GM23338 (cell line): ENCODE results near the gene KDSR. TPM values are rescaled to one million over a fixed set of nuclear protein-coding genes. Genes with fewer than 3 reads are reported as not detected.

Experiments used
- ATAC-seq: fragments of 200-7000 bp; cut with Tn5 transposase; 3 replicates; pipeline ENCODE4 v1.9.1; 2020
- DNase-seq: peaks from one replicate; pipeline ENCODE4 v3.0.0-alpha.2; 2015; ENCODE audit warnings: low spot score
- H2AFZ ChIP-seq: fragments of 200-600 bp; sonication (generic); 2 replicates; pipeline ENCODE4 v1.8.0; 2016; ENCODE audit warnings: antibody characterized with exemption, mild to moderate bottlenecking, moderate library complexity
- H3F3A ChIP-seq: fragments of 200-600 bp; sonication (generic); replicated peaks from 2 replicates; pipeline ENCODE4 v1.8.0; 2017; ENCODE audit warnings: antibody characterized with exemption, mixed run types, low read depth
- H3K27ac ChIP-seq: fragments of 200-600 bp; sonication (generic); 2 replicates; pipeline ENCODE4 v1.6.1; 2016; ENCODE audit warnings: low read depth
- H3K27me3 ChIP-seq: fragments of 200-600 bp; sonication (generic); 2 replicates; pipeline ENCODE4 v1.8.0; 2016; ENCODE audit warnings: mild to moderate bottlenecking, mixed run types, moderate library complexity; ENCODE audit not compliant: insufficient read depth
- H3K36me3 ChIP-seq: fragments of 200-600 bp; sonication (generic); 2 replicates; pipeline ENCODE4 v1.8.0; 2016; ENCODE audit warnings: mild to moderate bottlenecking; ENCODE audit not compliant: insufficient read depth
- H3K4me1 ChIP-seq: fragments of 200-600 bp; sonication (generic); 2 replicates; pipeline ENCODE4 v1.8.0; 2016; ENCODE audit warnings: mild to moderate bottlenecking, moderate library complexity; ENCODE audit not compliant: insufficient read depth
- H3K4me2 ChIP-seq: fragments of 200-600 bp; sonication (generic); 2 replicates; pipeline ENCODE4 v1.7.1; 2017; ENCODE audit warnings: mixed run types
- H3K4me3 ChIP-seq: fragments of 200-600 bp; sonication (generic); 2 replicates; pipeline ENCODE4 v1.6.1; 2016; ENCODE audit warnings: mixed run types
- H3K79me2 ChIP-seq: fragments of 200-600 bp; sonication (generic); replicated peaks from 2 replicates; pipeline ENCODE4 v1.8.0; 2017; ENCODE audit warnings: mild to moderate bottlenecking; ENCODE audit not compliant: insufficient read depth
- H3K9me2 ChIP-seq: fragments of 200-600 bp; sonication (generic); 2 replicates; pipeline ENCODE4 v1.8.0; 2017; ENCODE audit not compliant: insufficient read depth
- H4K20me1 ChIP-seq: fragments of 200-600 bp; sonication (generic); replicated peaks from 2 replicates; pipeline ENCODE4 v1.8.0; 2017; ENCODE audit warnings: mild to moderate bottlenecking; ENCODE audit not compliant: insufficient read depth
- H3K27ac Mint-ChIP-seq: 2 replicates; pipeline ENCODE4 v1.8.0; 2020; ENCODE audit warnings: inconsistent platforms, mild to moderate bottlenecking, moderate library complexity, mixed read lengths
- H3K27me3 Mint-ChIP-seq: 3 replicates; pipeline ENCODE4 v1.8.0; 2022; ENCODE audit warnings: low read depth, mild to moderate bottlenecking, moderate library complexity, mixed read lengths, inconsistent platforms; ENCODE audit not compliant: insufficient read depth, poor library complexity
- H3K36me3 Mint-ChIP-seq: 3 replicates; pipeline ENCODE4 v1.8.0; 2021; ENCODE audit warnings: low read depth, mild to moderate bottlenecking, inconsistent platforms, moderate library complexity, mixed read lengths
- H3K4me1 Mint-ChIP-seq: 3 replicates; pipeline ENCODE4 v1.8.0; 2020; ENCODE audit warnings: mild to moderate bottlenecking, inconsistent platforms, mixed read lengths
- H3K4me3 Mint-ChIP-seq: 3 replicates; pipeline ENCODE4 v1.8.0; 2021; ENCODE audit warnings: moderate library complexity, mild to moderate bottlenecking, inconsistent platforms, mixed read lengths
- H3K9me3 Mint-ChIP-seq: 3 replicates; pipeline ENCODE4 v1.8.0; 2020; ENCODE audit warnings: moderate library complexity, mild to moderate bottlenecking, inconsistent platforms, mixed read lengths
- CREB1 ChIP-seq: fragments of 250-450 bp; sonication (Bioruptor Pico); IDR thresholded peaks from 2 replicates; pipeline ENCODE4 v1.5.0; 2020; ENCODE audit warnings: low read depth, mild to moderate bottlenecking, moderate library complexity
- EZH2 ChIP-seq: fragments of 200-600 bp; sonication (generic); IDR thresholded peaks from one replicate; pipeline ENCODE4 v1.8.0; 2017; ENCODE audit warnings: antibody characterized with exemption, mild to moderate bottlenecking, low read depth; ENCODE audit not compliant: unreplicated experiment
- EZH2phosphoT487 ChIP-seq: fragments of 200-600 bp; sonication (generic); IDR thresholded peaks from one replicate; pipeline ENCODE4 v1.8.1; 2018; ENCODE audit warnings: antibody characterized with exemption; ENCODE audit not compliant: unreplicated experiment
- JUNB ChIP-seq: IDR thresholded peaks from one replicate; pipeline ENCODE4 v1.6.1; 2016; ENCODE audit warnings: antibody characterized with exemption; ENCODE audit not compliant: unreplicated experiment
- NANOG ChIP-seq: IDR thresholded peaks from 2 replicates; pipeline ENCODE4 v1.6.1; 2016; ENCODE audit warnings: antibody characterized with exemption, borderline replicate concordance
- POLR2AphosphoS5 ChIP-seq: IDR thresholded peaks from 2 replicates; pipeline ENCODE4 v1.6.1; 2016; ENCODE audit warnings: antibody characterized with exemption, low read depth
- STAT1 ChIP-seq: IDR thresholded peaks from one replicate; pipeline ENCODE4 v1.6.1; 2016; ENCODE audit warnings: antibody characterized with exemption; ENCODE audit not compliant: unreplicated experiment
- ZNF331 ChIP-seq: fragments of 250-450 bp; sonication (Bioruptor Pico); IDR thresholded peaks from 2 replicates; pipeline ENCODE4 v1.5.0; 2020; ENCODE audit warnings: low read depth, mild to moderate bottlenecking, moderate library complexity
- polyA plus RNA-seq: library from polyadenylated mRNA; unstranded; fragments of >200 nt; fragmentation: Nextera tagmentation; extraction: Ambion mirVana; gene quantifications from 2 replicates; pipeline ENCODE4 v1.2.1, GENCODE V29; 2016
- total RNA-seq: library from RNA; depleted of rRNA; stranded (reverse); fragments of >200 nt; shearing (Covaris generic); gene quantifications from 2 replicates; pipeline ENCODE4 v1.2.3, GENCODE V29; 2014
- TF ChIP-seq, protein P1 (sequence below), 2 experiments: fragments of 200-600 bp in 1 of 2; sonication (generic) in 1 of 2; conservative IDR thresholded peaks; 2 replicates each; pipeline versions ENCODE4 v1.5.1 to v1.6.1; 2016 to 2017; ENCODE audit warnings: antibody characterized with exemption in 2 of 2, low read depth in 2 of 2, mild to moderate bottlenecking in 2 of 2, moderate library complexity in 1 of 2
- TF ChIP-seq, protein P2 (sequence below): IDR thresholded peaks from one replicate; pipeline ENCODE4 v1.6.1; 2018; ENCODE audit warnings: antibody characterized with exemption; ENCODE audit not compliant: unreplicated experiment

KDSR gene
- total and polyA plus RNA-seq, 2 experiments from 2014 or later, result 23.7 to 36.3 TPM

DNA sequence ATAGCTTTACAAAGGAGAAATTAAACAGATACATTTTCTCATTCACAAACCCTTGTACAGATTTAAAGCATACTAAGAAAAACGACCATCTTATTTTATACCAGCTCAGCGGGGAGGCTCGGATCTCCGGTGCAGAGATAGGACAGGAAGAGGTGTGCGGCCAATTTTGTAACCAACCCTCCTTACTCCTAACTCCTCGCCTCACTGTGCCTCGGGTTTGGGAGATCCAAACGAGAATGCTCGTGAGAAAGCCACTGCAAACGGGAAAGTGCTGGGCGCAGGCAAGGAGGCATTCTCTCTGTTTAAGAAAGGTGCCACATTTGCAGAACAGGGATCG, 1.2 kb downstream of the KDSR start:
- Histone ChIP-seq H3K27me3 (no peaks in the 10 kb centered on the region), H3K4me3 (peak overlapping the region; percentile 77), H3K9me2 (no peaks in the 10 kb centered on the region), H3K4me2 (peak overlapping the region; percentile 99), H3K27ac (no peak overlapping the region), H3F3A (0 out of 2 replicates have a peak, but pooled peaks cover 3% of the 10 kb centered on the region), H3K36me3 (peaks cover 12% of the 10 kb centered on the region), H4K20me1 (peaks cover 15% of the 10 kb centered on the region), H2AFZ (peak overlapping the region; percentile 97), H3K79me2 (peaks cover 36% of the 10 kb centered on the region), H3K4me1 (peaks cover 8% of the 10 kb centered on the region; the same call in 1 of the 2 replicates)
- Mint-ChIP-seq H3K36me3 (peaks cover 33% of the 10 kb centered on the region), H3K4me1 (peaks cover 14% of the 10 kb centered on the region; the same call in 2 of the 3 replicates), H3K27me3 (peaks cover 3% of the 10 kb centered on the region), H3K4me3 (peak overlapping the region; percentile 92), H3K27ac (peak overlapping the region; percentile 84; the same call in 1 of the 2 replicates), H3K9me3 (peaks cover 14% of the 10 kb centered on the region)
- DNase-seq (peak; percentile 36), ATAC-seq (no peak)
- TF ChIP-seq EZH2 (no peak), STAT1 (no peak), NANOG (no peak), ZNF331 (CRISPR knock-in tag) (no peak), CREB1 (no peak)

DNA sequence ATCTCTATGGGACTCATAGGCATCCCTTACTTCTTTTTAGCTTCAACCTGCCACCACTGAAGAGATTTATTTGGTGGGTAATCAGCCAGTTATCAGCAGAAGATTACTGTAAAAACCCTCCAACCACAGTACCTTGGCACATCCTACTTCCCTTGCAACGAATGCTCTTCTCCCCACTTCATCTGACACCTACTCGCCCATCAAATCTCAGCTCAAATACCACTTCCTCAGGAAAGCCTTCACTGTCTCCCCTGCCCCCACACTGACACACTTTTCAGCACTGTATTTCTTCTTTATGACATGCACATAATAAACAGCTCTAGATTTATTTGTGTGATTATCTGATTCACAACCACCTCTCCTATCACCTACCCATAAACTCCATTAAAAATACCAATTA, 3.1 kb downstream of the KDSR start:
- peaks cover 35% of the 10 kb centered on the region for H3K36me3 Mint-ChIP-seq
- Histone ChIP-seq H4K20me1 (peaks cover 15% of the 10 kb centered on the region), H3K27ac (no peak overlapping the region), H3K9me2 (no peaks in the 10 kb centered on the region), H3K4me1 (peaks cover 8% of the 10 kb centered on the region; the same call in 1 of the 2 replicates), H3K36me3 (peaks cover 12% of the 10 kb centered on the region), H3K4me3 (no peak overlapping the region), H3K79me2 (peaks cover 36% of the 10 kb centered on the region), H2AFZ (no peak overlapping the region), H3F3A (0 out of 2 replicates have a peak, but pooled peaks cover 3% of the 10 kb centered on the region), H3K4me2 (no peak overlapping the region), H3K27me3 (no peaks in the 10 kb centered on the region)
- ATAC-seq, result no peak
- H3K27me3 Mint-ChIP-seq, result peaks cover 3% of the 10 kb centered on the region
- no peak for DNase-seq
- peaks cover 4% of the 10 kb centered on the region for H3K9me3 Mint-ChIP-seq
- H3K27ac Mint-ChIP-seq, result no peak overlapping the region
- peaks cover 14% of the 10 kb centered on the region; the same call in 2 of the 3 replicates for H3K4me1 Mint-ChIP-seq
- H3K4me3 Mint-ChIP-seq, result no peak overlapping the region
- no peak for TF ChIP-seq EZH2phosphoT487
- TF ChIP-seq STAT1, result no peak
- no peak for TF ChIP-seq EZH2
- TF ChIP-seq CREB1, result no peak
- no peak for TF ChIP-seq JUNB
- TF ChIP-seq, protein P1, sequence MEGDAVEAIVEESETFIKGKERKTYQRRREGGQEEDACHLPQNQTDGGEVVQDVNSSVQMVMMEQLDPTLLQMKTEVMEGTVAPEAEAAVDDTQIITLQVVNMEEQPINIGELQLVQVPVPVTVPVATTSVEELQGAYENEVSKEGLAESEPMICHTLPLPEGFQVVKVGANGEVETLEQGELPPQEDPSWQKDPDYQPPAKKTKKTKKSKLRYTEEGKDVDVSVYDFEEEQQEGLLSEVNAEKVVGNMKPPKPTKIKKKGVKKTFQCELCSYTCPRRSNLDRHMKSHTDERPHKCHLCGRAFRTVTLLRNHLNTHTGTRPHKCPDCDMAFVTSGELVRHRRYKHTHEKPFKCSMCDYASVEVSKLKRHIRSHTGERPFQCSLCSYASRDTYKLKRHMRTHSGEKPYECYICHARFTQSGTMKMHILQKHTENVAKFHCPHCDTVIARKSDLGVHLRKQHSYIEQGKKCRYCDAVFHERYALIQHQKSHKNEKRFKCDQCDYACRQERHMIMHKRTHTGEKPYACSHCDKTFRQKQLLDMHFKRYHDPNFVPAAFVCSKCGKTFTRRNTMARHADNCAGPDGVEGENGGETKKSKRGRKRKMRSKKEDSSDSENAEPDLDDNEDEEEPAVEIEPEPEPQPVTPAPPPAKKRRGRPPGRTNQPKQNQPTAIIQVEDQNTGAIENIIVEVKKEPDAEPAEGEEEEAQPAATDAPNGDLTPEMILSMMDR (conservative IDR thresholded peaks at IDR 0.05; ENCODE audit: low read depth in 2 of 2), result no peak
- no peak for TF ChIP-seq POLR2AphosphoS5
- TF ChIP-seq ZNF331 (CRISPR knock-in tag), result no peak
- TF ChIP-seq, protein P2, sequence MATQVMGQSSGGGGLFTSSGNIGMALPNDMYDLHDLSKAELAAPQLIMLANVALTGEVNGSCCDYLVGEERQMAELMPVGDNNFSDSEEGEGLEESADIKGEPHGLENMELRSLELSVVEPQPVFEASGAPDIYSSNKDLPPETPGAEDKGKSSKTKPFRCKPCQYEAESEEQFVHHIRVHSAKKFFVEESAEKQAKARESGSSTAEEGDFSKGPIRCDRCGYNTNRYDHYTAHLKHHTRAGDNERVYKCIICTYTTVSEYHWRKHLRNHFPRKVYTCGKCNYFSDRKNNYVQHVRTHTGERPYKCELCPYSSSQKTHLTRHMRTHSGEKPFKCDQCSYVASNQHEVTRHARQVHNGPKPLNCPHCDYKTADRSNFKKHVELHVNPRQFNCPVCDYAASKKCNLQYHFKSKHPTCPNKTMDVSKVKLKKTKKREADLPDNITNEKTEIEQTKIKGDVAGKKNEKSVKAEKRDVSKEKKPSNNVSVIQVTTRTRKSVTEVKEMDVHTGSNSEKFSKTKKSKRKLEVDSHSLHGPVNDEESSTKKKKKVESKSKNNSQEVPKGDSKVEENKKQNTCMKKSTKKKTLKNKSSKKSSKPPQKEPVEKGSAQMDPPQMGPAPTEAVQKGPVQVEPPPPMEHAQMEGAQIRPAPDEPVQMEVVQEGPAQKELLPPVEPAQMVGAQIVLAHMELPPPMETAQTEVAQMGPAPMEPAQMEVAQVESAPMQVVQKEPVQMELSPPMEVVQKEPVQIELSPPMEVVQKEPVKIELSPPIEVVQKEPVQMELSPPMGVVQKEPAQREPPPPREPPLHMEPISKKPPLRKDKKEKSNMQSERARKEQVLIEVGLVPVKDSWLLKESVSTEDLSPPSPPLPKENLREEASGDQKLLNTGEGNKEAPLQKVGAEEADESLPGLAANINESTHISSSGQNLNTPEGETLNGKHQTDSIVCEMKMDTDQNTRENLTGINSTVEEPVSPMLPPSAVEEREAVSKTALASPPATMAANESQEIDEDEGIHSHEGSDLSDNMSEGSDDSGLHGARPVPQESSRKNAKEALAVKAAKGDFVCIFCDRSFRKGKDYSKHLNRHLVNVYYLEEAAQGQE, result no peak
